ENCODE results near the gene PAK3. TPM values are rescaled to one million over a fixed set of nuclear protein-coding genes. Genes with fewer than 3 reads are reported as not detected.
A peak's percentile ranks its signal among the peaks of the same experiment; 100 is the strongest.

The PAK3 gene
- total and polyA plus RNA-seq, 8 donors, result 0.29 to 18.7 (median 2.4) TPM

- intact Hi-C loops (cut with DNase I; ENCODE audit: low total_unique reads), result no loop called here
- 83 to 95% (median 90%) methylated on average over 6 of the region's 6 CpGs for WGBS, 5 donors
- H3K4me1 ChIP-seq, result no peaks in the 10 kb centered on the region
- TF ChIP-seq POLR2AphosphoS5 (IDR thresholded peaks at IDR 0.05) (no peak), POLR2A (IDR thresholded peaks at IDR 0.05) (no peak), EP300 (IDR thresholded peaks at IDR 0.05) (no peak), CTCF (IDR thresholded peaks at IDR 0.05) (no peak)
- no peak overlapping the region for H3K27ac ChIP-seq
- no peaks in the 10 kb centered on the region for H3K27me3 ChIP-seq
- H3K36me3 ChIP-seq, result no peaks in the 10 kb centered on the region
- no peak for DNase-seq
- H3K4me3 ChIP-seq, result no peak overlapping the region
- H3K9me3 ChIP-seq, result no peaks in the 10 kb centered on the region
These were observed 120.4 kb downstream of the PAK3 start for GRCh38 chrX:111216293-111216801.

- intact Hi-C loops (cut with DNase I; ENCODE audit: low total_unique reads), result no loop called here
- 25 to 46% (median 38%) methylated on average over 2 of the region's 2 CpGs for WGBS, 5 donors
These were observed 148.3 kb downstream of the PAK3 start for GRCh38 chrX:111244235-111244750.

GRCh38 chrX:111254896-111255693 is 159.1 kb downstream of the PAK3 start:
- DNase-seq, result no peak
- H3K4me1 ChIP-seq, result no peaks in the 10 kb centered on the region
- TF ChIP-seq EP300 (IDR thresholded peaks at IDR 0.05) (no peak), CTCF (IDR thresholded peaks at IDR 0.05) (no peak), POLR2A (IDR thresholded peaks at IDR 0.05) (no peak), POLR2AphosphoS5 (IDR thresholded peaks at IDR 0.05) (no peak)
- H3K27ac ChIP-seq, result no peak overlapping the region
- H3K4me3 ChIP-seq, result no peak overlapping the region
- H3K36me3 ChIP-seq, result no peaks in the 10 kb centered on the region
- WGBS, 5 donors, result 82 to 92% (median 83%) methylated on average over 7 of the region's 7 CpGs
- H3K27me3 ChIP-seq, result no peaks in the 10 kb centered on the region
- intact Hi-C loops (cut with DNase I; ENCODE audit: low total_unique reads), result no loop called here
- no peaks in the 10 kb centered on the region for H3K9me3 ChIP-seq

More at GRCh38 chrX:111244235-111244750, 148.3 kb downstream of the PAK3 start:
- Histone ChIP-seq H3K36me3 (no peaks in the 10 kb centered on the region), H3K4me3 (no peak overlapping the region), H3K4me1 (no peaks in the 10 kb centered on the region), H3K9me3 (no peaks in the 10 kb centered on the region), H3K27me3 (no peaks in the 10 kb centered on the region), H3K27ac (no peak overlapping the region)
- peak in 4 of 7 experiments; percentile 15 to 46 (median 41) for TF ChIP-seq CTCF (IDR thresholded peaks at IDR 0.05)
- TF ChIP-seq POLR2AphosphoS5 (IDR thresholded peaks at IDR 0.05), result no peak
- peak in 1 of 2 donors; percentile 36 for DNase-seq

- Histone ChIP-seq H3K4me1 (no peaks in the 10 kb centered on the region), H3K9me3 (no peaks in the 10 kb centered on the region), H3K36me3 (no peaks in the 10 kb centered on the region), H3K27ac (no peak overlapping the region), H3K4me3 (no peak overlapping the region), H3K27me3 (peaks cover 0 to 4% (median 0%) of the 10 kb centered on the region in 3 donors)
- TF ChIP-seq POLR2AphosphoS5 (IDR thresholded peaks at IDR 0.05) (no peak), EP300 (IDR thresholded peaks at IDR 0.05) (no peak)
- intact Hi-C loops (cut with DNase I; ENCODE audit: low total_unique reads), result no loop called here
- 58 to 84% (median 62%) methylated on average over 3 of the region's 3 CpGs for WGBS, 5 donors
- DNase-seq, result peak in 1 of 2 donors; percentile 75
These were observed 161.7 kb downstream of the PAK3 start for GRCh38 chrX:111257733-111258132.

Measured in stomach (tissue), 9 donors.